SU-DHL-6 (cell line): ENCODE measurements around the gene TCF12.

ENCODE experiments used
- H2AFZ ChIP-seq: fragments of 200-600 bp; sonication (generic); 2 replicates; pipeline ENCODE4 v1.6.1; 2014; ENCODE audit warnings: low read depth, mild to moderate bottlenecking, moderate library complexity, mixed read lengths, antibody characterized with exemption, low read length; ENCODE audit not compliant: severe bottlenecking
- H3F3A ChIP-seq: fragments of 200-600 bp; shearing (Covaris generic); 2 replicates; pipeline ENCODE4 v1.6.0; 2016; ENCODE audit warnings: antibody characterized with exemption, mild to moderate bottlenecking; ENCODE audit not compliant: insufficient read depth
- H3K27ac ChIP-seq: fragments of 200-600 bp; sonication (generic); 2 replicates; pipeline ENCODE4 v1.5.1; 2016; ENCODE audit warnings: low read depth, mild to moderate bottlenecking, low read length, moderate library complexity, mixed read lengths
- H3K27me3 ChIP-seq: fragments of 200-600 bp; sonication (generic), shearing (Covaris generic); 2 replicates; pipeline ENCODE4 v1.6.0; 2014; ENCODE audit warnings: mild to moderate bottlenecking, low read length
- H3K36me3 ChIP-seq: fragments of 200-600 bp; sonication (generic); 2 replicates; pipeline ENCODE4 v1.6.1; 2014; ENCODE audit warnings: mild to moderate bottlenecking, low read length, mixed read lengths
- H3K4me2 ChIP-seq: fragments of 300-600, 200-600 bp; shearing (Covaris generic), sonication (generic); 2 replicates; pipeline ENCODE4 v1.6.0; 2014; ENCODE audit warnings: low read length, low read depth, mild to moderate bottlenecking; ENCODE audit not compliant: poor library complexity, severe bottlenecking
- H3K4me3 ChIP-seq: fragments of 200-600 bp; sonication (generic); 2 replicates; pipeline ENCODE4 v1.5.1; 2014; ENCODE audit warnings: antibody characterized with exemption, low read length, mild to moderate bottlenecking, mixed read lengths; ENCODE audit not compliant: insufficient read depth, poor library complexity, severe bottlenecking
- H3K79me2 ChIP-seq: fragments of 200-600 bp; sonication (generic); 2 replicates; pipeline ENCODE4 v1.6.1; 2014; ENCODE audit warnings: mild to moderate bottlenecking, low read length, moderate library complexity; ENCODE audit not compliant: insufficient read depth
- H3K9ac ChIP-seq: fragments of 200-600 bp; sonication (generic); 2 replicates; pipeline ENCODE4 v1.7.0; 2014; ENCODE audit warnings: mild to moderate bottlenecking, low read length
- H3K9me2 ChIP-seq: fragments of 200-600 bp; sonication (generic); replicated peaks from 2 replicates; pipeline ENCODE4 v1.6.1; 2014; ENCODE audit warnings: low read length; ENCODE audit not compliant: insufficient read depth
- H3K9me3 ChIP-seq: fragments of 200-600 bp; sonication (generic); 2 replicates; pipeline ENCODE4 v1.6.1; 2014; ENCODE audit warnings: low read length, mixed read lengths; ENCODE audit not compliant: insufficient read depth
- H4K20me1 ChIP-seq: fragments of 200-600 bp; sonication (generic); 2 replicates; pipeline ENCODE4 v1.6.1; 2014; ENCODE audit warnings: low read depth, mild to moderate bottlenecking, antibody characterized with exemption, low read length, moderate library complexity, mixed read lengths
- EZH2phosphoT487 ChIP-seq: fragments of 200-600 bp; sonication (generic), shearing (Covaris generic); conservative IDR thresholded peaks from 2 replicates; pipeline ENCODE4 v1.6.1; 2018; ENCODE audit warnings: mild to moderate bottlenecking, antibody characterized with exemption, low read length, moderate library complexity, mixed read lengths
- TF ChIP-seq, protein P1 (sequence below): fragments of 200-600 bp; sonication (generic); IDR thresholded peaks from one replicate; pipeline ENCODE4 v1.5.1; 2017; ENCODE audit warnings: antibody characterized with exemption, mild to moderate bottlenecking, low read length, moderate library complexity; ENCODE audit not compliant: insufficient read depth, poor library complexity, severe bottlenecking

Gene TCF12

DNA sequence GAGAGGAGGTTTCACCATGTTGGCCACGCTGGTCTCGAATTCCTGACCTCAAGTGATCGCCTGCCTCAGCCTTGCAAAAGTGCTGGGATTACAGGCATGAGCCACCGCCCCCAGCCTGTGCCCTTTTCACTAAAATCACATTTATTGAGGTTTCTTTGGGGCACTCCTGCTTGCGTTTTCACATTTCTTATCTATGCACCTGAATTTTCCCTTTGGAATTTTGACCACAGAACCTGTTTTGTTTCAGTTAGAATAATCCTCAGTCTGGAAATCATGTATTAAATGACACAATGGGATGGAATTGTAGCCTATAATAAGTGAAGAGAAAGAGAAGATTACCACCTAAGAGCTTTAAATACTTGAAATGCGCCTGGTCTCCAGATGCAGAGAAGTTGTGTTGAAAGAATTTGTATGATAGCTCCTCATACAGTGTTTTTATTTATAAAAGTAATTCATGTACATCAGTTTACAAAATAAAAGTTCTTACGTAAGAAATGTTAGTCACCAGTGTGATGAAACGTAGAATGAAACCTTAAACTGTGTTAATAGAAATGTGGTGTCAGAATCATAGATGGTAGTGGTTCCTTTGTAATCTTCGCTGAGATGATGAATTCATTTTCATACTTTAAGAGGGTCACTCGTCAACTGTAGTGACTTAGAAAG lies 107.0 kb downstream of the TCF12 start:
- Histone ChIP-seq H3K9ac (no peak overlapping the region), H3K27me3 (no peaks in the 10 kb centered on the region), H4K20me1 (no peaks in the 10 kb centered on the region), H3K27ac (no peak overlapping the region), H3F3A (0 out of 2 replicates have a peak, but pooled peaks cover 2% of the 10 kb centered on the region), H3K36me3 (no peaks in the 10 kb centered on the region), H3K9me2 (no peaks in the 10 kb centered on the region), H3K4me2 (no peak overlapping the region), H3K79me2 (peaks cover 23% of the 10 kb centered on the region; the same call in 1 of the 2 replicates), H3K4me3 (no peak overlapping the region), H3K9me3 (no peaks in the 10 kb centered on the region), H2AFZ (no peak overlapping the region)
- TF ChIP-seq EZH2phosphoT487, result no peak
- TF ChIP-seq, protein P1, sequence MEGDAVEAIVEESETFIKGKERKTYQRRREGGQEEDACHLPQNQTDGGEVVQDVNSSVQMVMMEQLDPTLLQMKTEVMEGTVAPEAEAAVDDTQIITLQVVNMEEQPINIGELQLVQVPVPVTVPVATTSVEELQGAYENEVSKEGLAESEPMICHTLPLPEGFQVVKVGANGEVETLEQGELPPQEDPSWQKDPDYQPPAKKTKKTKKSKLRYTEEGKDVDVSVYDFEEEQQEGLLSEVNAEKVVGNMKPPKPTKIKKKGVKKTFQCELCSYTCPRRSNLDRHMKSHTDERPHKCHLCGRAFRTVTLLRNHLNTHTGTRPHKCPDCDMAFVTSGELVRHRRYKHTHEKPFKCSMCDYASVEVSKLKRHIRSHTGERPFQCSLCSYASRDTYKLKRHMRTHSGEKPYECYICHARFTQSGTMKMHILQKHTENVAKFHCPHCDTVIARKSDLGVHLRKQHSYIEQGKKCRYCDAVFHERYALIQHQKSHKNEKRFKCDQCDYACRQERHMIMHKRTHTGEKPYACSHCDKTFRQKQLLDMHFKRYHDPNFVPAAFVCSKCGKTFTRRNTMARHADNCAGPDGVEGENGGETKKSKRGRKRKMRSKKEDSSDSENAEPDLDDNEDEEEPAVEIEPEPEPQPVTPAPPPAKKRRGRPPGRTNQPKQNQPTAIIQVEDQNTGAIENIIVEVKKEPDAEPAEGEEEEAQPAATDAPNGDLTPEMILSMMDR, result no peak

DNA sequence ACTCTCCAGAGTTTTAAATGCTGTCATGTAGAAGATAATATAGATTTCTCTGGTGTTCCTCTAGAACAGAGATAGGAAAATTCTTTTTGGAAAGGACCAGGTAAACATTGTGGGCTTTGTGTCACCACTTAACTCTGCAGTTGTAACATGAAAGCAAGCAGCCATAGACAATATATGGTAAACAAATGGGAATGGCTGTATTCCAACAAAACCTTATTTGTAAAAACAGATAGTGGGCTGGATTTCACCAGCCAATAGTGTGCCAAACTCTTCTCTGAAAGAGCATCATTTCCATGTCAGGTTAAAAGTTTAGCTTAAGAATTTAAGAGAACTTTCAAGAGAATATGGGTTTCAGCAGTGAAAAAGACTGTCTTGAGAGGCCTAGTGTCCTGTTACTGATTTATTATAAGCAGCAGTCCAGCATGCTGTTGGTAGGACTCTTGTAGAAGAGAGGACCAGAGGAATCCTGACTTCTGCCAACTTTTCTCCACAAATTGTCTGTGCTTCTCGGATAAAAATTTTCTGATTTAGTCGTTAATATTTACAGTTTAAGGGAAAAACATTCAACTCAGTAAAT lies 107.7 kb downstream of the TCF12 start:
- no peak overlapping the region for H3K4me3 ChIP-seq
- H3F3A ChIP-seq, result 0 out of 2 replicates have a peak, but pooled peaks cover 2% of the 10 kb centered on the region
- no peak for TF ChIP-seq EZH2phosphoT487
- TF ChIP-seq, protein P1, result no peak
- H3K27me3 ChIP-seq, result no peaks in the 10 kb centered on the region
- H3K27ac ChIP-seq, result no peak overlapping the region
- H2AFZ ChIP-seq, result no peak overlapping the region
- H3K36me3 ChIP-seq, result no peaks in the 10 kb centered on the region
- H3K4me2 ChIP-seq, result no peak overlapping the region
- no peaks in the 10 kb centered on the region for H3K9me2 ChIP-seq
- no peaks in the 10 kb centered on the region for H4K20me1 ChIP-seq
- peaks cover 29% of the 10 kb centered on the region for H3K79me2 ChIP-seq
- H3K9ac ChIP-seq, result no peak overlapping the region
- H3K9me3 ChIP-seq, result no peaks in the 10 kb centered on the region

DNA sequence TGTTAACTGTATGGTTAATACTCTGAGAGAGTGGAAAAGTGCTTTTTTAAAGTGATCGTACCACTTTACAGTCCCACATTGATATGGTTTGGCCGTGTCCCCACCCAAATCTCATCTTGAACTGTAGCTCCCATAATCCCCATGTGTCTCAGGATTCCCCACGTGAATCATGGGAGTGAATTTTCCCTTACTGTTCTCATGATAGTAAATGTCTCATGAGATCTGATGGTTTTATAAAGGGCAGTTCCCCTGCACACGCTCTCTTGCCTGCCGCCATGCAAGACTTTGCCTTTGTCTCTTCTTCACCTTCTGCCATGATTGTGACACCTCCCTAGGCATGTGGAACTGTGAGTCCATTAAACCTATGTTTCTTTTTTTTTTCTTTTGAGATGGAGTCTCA lies 109.2 kb downstream of the TCF12 start:
- no peaks in the 10 kb centered on the region; the same call in 1 of the 2 replicates for H4K20me1 ChIP-seq
- no peak overlapping the region for H3K27ac ChIP-seq
- no peaks in the 10 kb centered on the region for H3K36me3 ChIP-seq
- TF ChIP-seq, protein P1, result no peak
- no peak for TF ChIP-seq EZH2phosphoT487
- peaks cover 36% of the 10 kb centered on the region for H3K79me2 ChIP-seq
- no peaks in the 10 kb centered on the region for H3K27me3 ChIP-seq
- H3K9me2 ChIP-seq, result no peaks in the 10 kb centered on the region
- no peak overlapping the region for H3K4me3 ChIP-seq
- no peak overlapping the region for H3K4me2 ChIP-seq
- H3K9me3 ChIP-seq, result no peaks in the 10 kb centered on the region
- H3K9ac ChIP-seq, result no peak overlapping the region
- H2AFZ ChIP-seq, result no peak overlapping the region
- H3F3A ChIP-seq, result 0 out of 2 replicates have a peak, but pooled peaks cover 2% of the 10 kb centered on the region
